ENCODE measurements around the gene MORN1.

DNA sequence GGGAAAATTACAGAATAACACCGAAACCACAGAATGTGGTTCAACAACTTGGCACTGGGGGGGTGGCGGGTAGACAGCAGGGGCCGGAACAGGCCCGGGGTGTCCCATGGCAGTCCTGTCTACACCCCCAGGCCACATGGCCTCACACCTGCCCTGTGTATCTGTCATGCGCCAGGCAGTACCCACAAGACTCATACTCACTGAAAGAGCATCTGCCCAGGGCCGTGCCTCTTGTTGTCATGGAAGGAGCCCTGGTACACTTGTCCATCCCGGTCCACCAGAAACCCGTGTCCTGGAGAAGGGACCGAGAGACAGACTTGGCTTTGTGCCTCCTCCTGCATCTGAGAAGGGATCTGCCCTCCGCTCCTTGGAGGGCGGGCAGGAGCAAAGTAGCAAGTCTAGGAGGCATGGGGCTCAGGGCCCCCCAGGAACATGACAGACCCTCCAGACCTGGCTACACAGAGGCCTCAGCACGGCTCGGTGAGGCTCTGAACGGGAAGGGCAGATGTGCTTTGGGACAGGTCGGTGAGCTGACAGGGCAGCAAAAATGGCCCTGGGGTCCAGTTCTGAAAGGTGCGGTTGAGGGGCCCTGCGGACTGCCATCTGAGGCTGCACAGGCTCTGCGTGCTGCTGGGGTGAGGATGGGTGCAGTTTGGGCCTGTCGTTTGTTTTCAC lies 5.6 kb downstream of the MORN1 start:
- TF ChIP-seq, protein P1, sequence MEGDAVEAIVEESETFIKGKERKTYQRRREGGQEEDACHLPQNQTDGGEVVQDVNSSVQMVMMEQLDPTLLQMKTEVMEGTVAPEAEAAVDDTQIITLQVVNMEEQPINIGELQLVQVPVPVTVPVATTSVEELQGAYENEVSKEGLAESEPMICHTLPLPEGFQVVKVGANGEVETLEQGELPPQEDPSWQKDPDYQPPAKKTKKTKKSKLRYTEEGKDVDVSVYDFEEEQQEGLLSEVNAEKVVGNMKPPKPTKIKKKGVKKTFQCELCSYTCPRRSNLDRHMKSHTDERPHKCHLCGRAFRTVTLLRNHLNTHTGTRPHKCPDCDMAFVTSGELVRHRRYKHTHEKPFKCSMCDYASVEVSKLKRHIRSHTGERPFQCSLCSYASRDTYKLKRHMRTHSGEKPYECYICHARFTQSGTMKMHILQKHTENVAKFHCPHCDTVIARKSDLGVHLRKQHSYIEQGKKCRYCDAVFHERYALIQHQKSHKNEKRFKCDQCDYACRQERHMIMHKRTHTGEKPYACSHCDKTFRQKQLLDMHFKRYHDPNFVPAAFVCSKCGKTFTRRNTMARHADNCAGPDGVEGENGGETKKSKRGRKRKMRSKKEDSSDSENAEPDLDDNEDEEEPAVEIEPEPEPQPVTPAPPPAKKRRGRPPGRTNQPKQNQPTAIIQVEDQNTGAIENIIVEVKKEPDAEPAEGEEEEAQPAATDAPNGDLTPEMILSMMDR (IDR thresholded peaks at IDR 0.05; ENCODE audit: extremely low read depth in 1 of 2, insufficient read depth in 1 of 2, low read depth in 1 of 2, low read length in 2 of 2) = no peak
- TF ChIP-seq POLR2A (IDR thresholded peaks at IDR 0.05; ENCODE audit: low read depth, low read length) = no peak
- TF ChIP-seq EZH2 (IDR thresholded peaks at IDR 0.05; ENCODE audit: borderline replicate concordance, low read depth, low read length, severe bottlenecking) = no peak
- TF ChIP-seq MYC (IDR thresholded peaks at IDR 0.05; ENCODE audit: low read depth, low read length) = no peak
- TF ChIP-seq JUN (IDR thresholded peaks at IDR 0.05; ENCODE audit: borderline replicate concordance, insufficient read depth, insufficient read length, low read depth) = no peak
- TF ChIP-seq, protein P2, sequence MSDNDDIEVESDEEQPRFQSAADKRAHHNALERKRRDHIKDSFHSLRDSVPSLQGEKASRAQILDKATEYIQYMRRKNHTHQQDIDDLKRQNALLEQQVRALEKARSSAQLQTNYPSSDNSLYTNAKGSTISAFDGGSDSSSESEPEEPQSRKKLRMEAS (IDR thresholded peaks at IDR 0.05; ENCODE audit: insufficient read depth, insufficient read length) = no peak
- TF ChIP-seq POLR2AphosphoS5 (IDR thresholded peaks at IDR 0.05; ENCODE audit: insufficient read depth, low read depth, low read length) = no peak
